HepG2 (cell line): ENCODE data around the gene NEAT1. TPM values are rescaled to one million over a fixed set of nuclear protein-coding genes. Genes with fewer than 3 reads are reported as not detected.

ENCODE experiments used
- ARID2 ChIP-seq: sonication (generic); formaldehyde crosslinking; IDR thresholded peaks from 2 replicates; pipeline ENCODE4 v1.8.1; 2022; ENCODE audit warnings: mild to moderate bottlenecking, missing genetic modification reagents, borderline replicate concordance
- BCL3 ChIP-seq: sonication (generic); formaldehyde crosslinking; IDR thresholded peaks from 2 replicates; pipeline ENCODE4 v1.5.1; 2020; ENCODE audit warnings: mild to moderate bottlenecking, missing genetic modification reagents, moderate library complexity
- FOXA1 ChIP-seq, 2 experiments: fragments of 450-650 bp in 1 of 2; sonication (generic) in 1 of 2; formaldehyde crosslinking in 1 of 2; IDR thresholded peaks; 2 replicates each; pipeline versions ENCODE4 v1.4.0 to v1.6.1; 2016 to 2020; ENCODE audit warnings: missing genetic modification reagents in 1 of 2
- FOXK2 ChIP-seq: fragments of 450-650 bp; IDR thresholded peaks from 2 replicates; pipeline ENCODE4 v1.6.1; 2016
- HDAC2 ChIP-seq: sonication (generic); formaldehyde crosslinking; IDR thresholded peaks from 2 replicates; pipeline ENCODE4 v1.4.0; 2020; ENCODE audit warnings: missing genetic modification reagents
- KDM2A ChIP-seq: sonication (generic); formaldehyde crosslinking; IDR thresholded peaks from 2 replicates; pipeline ENCODE4 v1.4.0; 2020; ENCODE audit warnings: low read depth, missing genetic modification reagents, borderline replicate concordance
- MTA1 ChIP-seq: sonication (generic); formaldehyde crosslinking; IDR thresholded peaks from 2 replicates; pipeline ENCODE4 v1.4.0; 2020; ENCODE audit warnings: missing genetic modification reagents, mild to moderate bottlenecking, borderline replicate concordance
- MYC ChIP-seq: sonication (generic); formaldehyde crosslinking; IDR thresholded peaks from 2 replicates; pipeline ENCODE4 v1.9.0; 2021; ENCODE audit warnings: missing genetic modification reagents, borderline replicate concordance
- NCOA2 ChIP-seq: sonication (generic); formaldehyde crosslinking; IDR thresholded peaks from 2 replicates; pipeline ENCODE4 v1.8.0; 2022; ENCODE audit warnings: inconsistent platforms
- RFXANK ChIP-seq: IDR thresholded peaks from 2 replicates; pipeline ENCODE4 v1.6.1; 2016
- SAFB2 ChIP-seq: sonication (generic); formaldehyde crosslinking; IDR thresholded peaks from 2 replicates; pipeline ENCODE4 v1.5.1; 2020; ENCODE audit warnings: missing genetic modification reagents, low read depth, mild to moderate bottlenecking, borderline replicate concordance
- SAP130 ChIP-seq: IDR thresholded peaks from 2 replicates; pipeline ENCODE4 v1.6.1; 2016; ENCODE audit warnings: low read depth
- SOX13 ChIP-seq, 3 experiments: fragments of 450-650 bp in 1 of 3; sonication (generic) in 1 of 3; formaldehyde crosslinking in 1 of 3; IDR thresholded peaks in 2 of 3; conservative IDR thresholded peaks in 1 of 3; 2 replicates each; pipeline versions ENCODE4 v1.5.0 to v1.6.1; 2016 to 2020; ENCODE audit warnings: antibody characterized with exemption in 1 of 3, mild to moderate bottlenecking in 1 of 3, missing compliant biosample characterization in 1 of 3, missing genetic modification reagents in 1 of 3, moderate library complexity in 1 of 3
- SOX5 ChIP-seq: IDR thresholded peaks from 2 replicates; pipeline ENCODE4 v1.6.1; 2016; ENCODE audit warnings: borderline replicate concordance
- SRY ChIP-seq: sonication (generic); formaldehyde crosslinking; IDR thresholded peaks from 2 replicates; pipeline ENCODE4 v1.8.0; 2022; ENCODE audit warnings: mild to moderate bottlenecking, missing genetic modification reagents
- USF2 ChIP-seq, 2 experiments: sonication (generic) in 1 of 2; formaldehyde crosslinking in 1 of 2; IDR thresholded peaks; 2 replicates each; pipeline versions ENCODE4 v1.5.1 to v1.6.1; 2011 to 2020; ENCODE audit warnings: borderline replicate concordance in 1 of 2, low read depth in 1 of 2, low read length in 1 of 2, mild to moderate bottlenecking in 1 of 2, missing genetic modification reagents in 1 of 2, moderate library complexity in 1 of 2
- YEATS2 ChIP-seq: sonication (generic); formaldehyde crosslinking; IDR thresholded peaks from 2 replicates; pipeline ENCODE4 v1.4.0; 2020; ENCODE audit warnings: missing genetic modification reagents, borderline replicate concordance
- ZNF101 ChIP-seq: sonication (generic); formaldehyde crosslinking; IDR thresholded peaks from 2 replicates; pipeline ENCODE4 v1.4.0; 2020; ENCODE audit warnings: mild to moderate bottlenecking, low read depth, missing genetic modification reagents, borderline replicate concordance
- ZNF878 ChIP-seq: sonication (generic); formaldehyde crosslinking; IDR thresholded peaks from 2 replicates; pipeline ENCODE4 v1.8.1; 2023; ENCODE audit warnings: mild to moderate bottlenecking, missing genetic modification reagents, moderate library complexity
- ZSCAN31 ChIP-seq: sonication (generic); formaldehyde crosslinking; IDR thresholded peaks from 2 replicates; pipeline ENCODE4 v1.5.0; 2020; ENCODE audit warnings: low read depth, mild to moderate bottlenecking, missing genetic modification reagents
- polyA plus RNA-seq, 8 experiments: library from polyadenylated mRNA; depleted of rRNA in 3 of 8; stranded (reverse) in 7 of 8; unstranded in 1 of 8; fragments of >200 nt; fragmentation: Illumina TruSeq in 4 of 8; extraction: Trizol in 4 of 8; gene quantifications; 2 replicates each; pipeline versions ENCODE4 v1.2.1 to v1.2.3, GENCODE V29; 2011 to 2016; ENCODE audit warnings: low read depth in 4 of 8, missing spikeins in 1 of 8, mixed read lengths in 1 of 8; ENCODE audit not compliant: insufficient read depth in 1 of 8
- total RNA-seq, 5 experiments: library from RNA; depleted of rRNA; stranded (reverse); fragments of >200 nt; fragmentation: Illumina TruSeq; extraction: Trizol; gene quantifications; 2 replicates each; pipeline ENCODE4 v1.2.3, GENCODE V29; 2016; ENCODE audit warnings: low read depth in 1 of 5
- TF ChIP-seq, protein P1 (sequence below): sonication (generic); formaldehyde crosslinking; IDR thresholded peaks from 2 replicates; pipeline ENCODE4 v1.4.0; 2020; ENCODE audit warnings: mild to moderate bottlenecking, missing genetic modification reagents
- TF ChIP-seq, protein P2 (sequence below): sonication (generic); formaldehyde crosslinking; IDR thresholded peaks from 2 replicates; pipeline ENCODE4 v1.8.0; 2022; ENCODE audit warnings: mild to moderate bottlenecking, missing genetic modification reagents, borderline replicate concordance

Gene NEAT1
- total and polyA plus RNA-seq, 2 of the 13 experiments (the other 11 are each of a cell fraction or from before 2014, with no cell fraction given), result 20.5 to 41.2 TPM

DNA sequence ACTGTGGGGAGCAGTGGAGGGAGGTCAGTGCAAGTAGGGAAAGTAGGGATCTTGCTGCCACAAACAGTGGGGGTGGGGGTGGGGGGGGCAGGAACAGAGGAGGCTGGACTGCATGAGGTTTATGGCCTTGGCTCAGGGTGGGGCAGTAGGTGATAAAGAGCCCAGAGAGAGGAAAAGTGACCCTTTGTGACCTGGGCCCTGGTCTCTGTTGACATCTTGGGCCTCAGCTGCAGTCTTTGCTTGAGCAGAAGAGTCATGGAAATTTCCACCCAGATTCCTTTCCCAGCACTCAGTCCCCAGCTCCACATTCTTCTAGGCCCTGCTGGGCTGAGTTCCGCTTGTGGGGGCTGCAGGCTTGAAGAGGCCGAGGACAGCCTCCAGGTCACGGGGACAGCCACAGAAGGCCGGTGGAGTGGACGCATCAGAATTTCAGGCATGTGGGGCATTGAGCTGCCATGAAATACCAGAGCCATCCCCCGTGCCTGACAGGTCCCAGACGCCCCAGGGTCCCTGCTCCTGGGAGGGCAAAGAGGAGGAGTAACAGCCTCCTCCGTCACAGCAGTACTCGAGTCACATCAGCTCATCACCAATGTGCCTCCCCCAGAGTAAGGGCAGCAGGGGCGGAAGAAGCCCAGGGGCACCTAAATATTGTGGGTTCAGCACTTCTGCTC lies 66.6 kb downstream of the NEAT1 start (continued):
- TF ChIP-seq MTA1 (peak; percentile 38), NCOA2 (peak; percentile 58), BCL3 (CRISPR knock-in tag) (no peak), USF2 (IDR thresholded peaks at IDR 0.05; ENCODE audit: low read depth, low read length) (peak; percentile 18; the same call in 1 of the 2 replicates), USF2 (CRISPR knock-in tag; IDR thresholded peaks at IDR 0.05; ENCODE audit: borderline replicate concordance) (peak; percentile 73), SAFB2 (peak; percentile 39; the same call in 1 of the 2 replicates), SOX13 (IDR thresholded peaks at IDR 0.05) (no peak), SOX13 (CRISPR knock-in tag; conservative IDR thresholded peaks at IDR 0.05 in 1 of 2, IDR thresholded peaks at IDR 0.05 in 1 of 2) (peak in 1 of 2 experiments; percentile 23; a peak in 1 of 4 replicates), SRY (CRISPR knock-in tag) (peak; percentile 9; the same call in 1 of the 2 replicates), RFXANK (CRISPR knock-in tag) (no peak), KDM2A (CRISPR knock-in tag) (no peak), FOXK2 (no peak), ZNF878 (CRISPR knock-in tag) (0 out of 2 replicates have a peak, but pooled peaks have one; percentile 57), FOXA1 (IDR thresholded peaks at IDR 0.05) (no peak), FOXA1 (CRISPR knock-in tag; IDR thresholded peaks at IDR 0.05) (peak; percentile 54), ZNF101 (CRISPR knock-in tag) (peak; percentile 51; the same call in 1 of the 2 replicates), ZSCAN31 (peak; percentile 50; the same call in 1 of the 2 replicates), SAP130 (CRISPR knock-in tag) (peak; percentile 9; the same call in 1 of the 2 replicates), ARID2 (CRISPR knock-in tag) (peak; percentile 53; the same call in 1 of the 2 replicates), HDAC2 (CRISPR knock-in tag) (peak; percentile 41; the same call in 1 of the 2 replicates), SOX5 (CRISPR knock-in tag) (peak; percentile 13; the same call in 1 of the 2 replicates), MYC (CRISPR knock-in tag) (peak; percentile 39; the same call in 1 of the 2 replicates), YEATS2 (CRISPR knock-in tag) (no peak)
- TF ChIP-seq, protein P1, sequence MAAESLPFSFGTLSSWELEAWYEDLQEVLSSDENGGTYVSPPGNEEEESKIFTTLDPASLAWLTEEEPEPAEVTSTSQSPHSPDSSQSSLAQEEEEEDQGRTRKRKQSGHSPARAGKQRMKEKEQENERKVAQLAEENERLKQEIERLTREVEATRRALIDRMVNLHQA (CRISPR knock-in tag), result no peak
- TF ChIP-seq, protein P2, sequence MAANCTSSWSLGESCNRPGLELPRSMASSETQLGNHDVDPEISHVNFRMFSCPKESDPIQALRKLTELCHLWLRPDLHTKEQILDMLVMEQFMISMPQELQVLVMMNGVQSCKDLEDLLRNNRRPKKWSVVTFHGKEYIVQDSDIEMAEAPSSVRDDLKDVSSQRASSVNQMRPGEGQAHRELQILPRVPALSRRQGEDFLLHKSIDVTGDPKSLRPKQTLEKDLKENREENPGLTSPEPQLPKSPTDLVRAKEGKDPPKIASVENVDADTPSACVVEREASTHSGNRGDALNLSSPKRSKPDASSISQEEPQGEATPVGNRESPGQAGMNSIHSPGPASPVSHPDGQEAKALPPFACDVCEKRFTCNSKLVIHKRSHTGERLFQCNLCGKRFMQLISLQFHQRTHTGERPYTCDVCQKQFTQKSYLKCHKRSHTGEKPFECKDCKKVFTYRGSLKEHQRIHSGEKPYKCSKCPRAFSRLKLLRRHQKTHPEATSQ (CRISPR knock-in tag), result 0 out of 2 replicates have a peak, but pooled peaks have one; percentile 40
